Testis (tissue), 3 donors: Measurements from ENCODE around the gene DYNLRB1. TPM values are rescaled to one million over a fixed set of nuclear protein-coding genes. Genes with fewer than 3 reads are reported as not detected.
A peak's percentile ranks its signal among the peaks of the same experiment; 100 is the strongest.
"Not testable (repeated sequence)": the region's sequence is repeated elsewhere in the genome, so short reads cannot be mapped to it uniquely, and the experiment has no call there.

Experiments used
- DNase-seq: peaks from one replicate; pipeline ENCODE4 v3.0.0-alpha.2; 2019
- H3K27ac ChIP-seq, 2 donors: fragments of 200-600 bp; sonication (generic); one replicate each; pipeline ENCODE4 v1.5.1; 2019
- H3K27me3 ChIP-seq: fragments of 200-600 bp; sonication (generic); one replicate; pipeline ENCODE4 v1.5.1; 2019
- H3K36me3 ChIP-seq: fragments of 200-600 bp; sonication (generic); one replicate; pipeline ENCODE4 v1.5.1; 2017; ENCODE audit warnings: low read depth; ENCODE audit errors: missing control alignments
- H3K4me1 ChIP-seq: fragments of 200-600 bp; sonication (generic); one replicate; pipeline ENCODE4 v1.5.1; 2019
- H3K4me3 ChIP-seq, 2 donors: fragments of 200-600 bp; sonication (generic); one replicate each; pipeline ENCODE4 v1.5.1; 2017 to 2019
- H3K9me3 ChIP-seq: fragments of 200-600 bp; sonication (generic); one replicate; pipeline ENCODE4 v1.5.1; 2017
- POLR2A ChIP-seq: fragments of 450-650 bp; IDR thresholded peaks from one replicate; pipeline ENCODE4 v1.6.1; 2017; ENCODE audit warnings: antibody characterized with exemption, mild to moderate bottlenecking, moderate library complexity
- WGBS, 2 donors: methylation state at CpG; one replicate each; pipeline ENCODE4 v1.1.5; 2018; 5-methylcytosine and 5-hydroxymethylcytosine counted together
- intact Hi-C: fragments of 100-400 bp; cut with DNase I; formaldehyde crosslinking; loops from one replicate; pipeline ENCODE4 v1.15.1; 2023; ENCODE audit warnings: low total_unique reads
- polyA plus RNA-seq: library from polyadenylated mRNA; stranded (reverse); fragments of 350-450 nt; fragmentation: Illumina TruSeq; extraction: RNeasy Lipid Tissue Mini Kit (QIAGEN cat#74804); gene quantifications from one replicate; pipeline ENCODE4 v1.2.3, GENCODE V29; 2014; ENCODE audit warnings: low read depth, low replicate concordance; ENCODE audit not compliant: insufficient read depth
- total RNA-seq, 2 donors: library from RNA; depleted of rRNA; stranded (reverse); fragments of >200 nt; gene quantifications; one replicate each; pipeline ENCODE4 v1.2.3, GENCODE V29; 2016
- TF ChIP-seq, protein P1 (sequence below), 3 experiments: fragments of 450-650 bp in 2 of 3; fragments of 200-600 bp in 1 of 3; sonication (generic) in 1 of 3; IDR thresholded peaks; one replicate each; pipeline ENCODE4 v1.5.1; 2016 to 2019; ENCODE audit warnings: antibody characterized with exemption in 3 of 3, mild to moderate bottlenecking in 2 of 3, moderate library complexity in 1 of 3

The DYNLRB1 gene
- total and polyA plus RNA-seq, 3 donors from 2014 or later: 97.6 to 155 (median 128) TPM

GRCh38 chr20:34512266-34512954 lies 3.8 kb upstream of the DYNLRB1 start:
- Histone ChIP-seq H3K4me3 (no peak overlapping the region), H3K4me1 (no peaks in the 10 kb centered on the region), H3K27me3 (no peaks in the 10 kb centered on the region), H3K36me3 (no peaks in the 10 kb centered on the region), H3K27ac (no peak overlapping the region), H3K9me3 (no peaks in the 10 kb centered on the region)
- DNase-seq: no peak
- intact Hi-C loops: no loop called here
- WGBS, 2 donors: 81 to 91% methylated on average over 4 of the region's 4 CpGs
- no peak for TF ChIP-seq POLR2A
- TF ChIP-seq, protein P1, sequence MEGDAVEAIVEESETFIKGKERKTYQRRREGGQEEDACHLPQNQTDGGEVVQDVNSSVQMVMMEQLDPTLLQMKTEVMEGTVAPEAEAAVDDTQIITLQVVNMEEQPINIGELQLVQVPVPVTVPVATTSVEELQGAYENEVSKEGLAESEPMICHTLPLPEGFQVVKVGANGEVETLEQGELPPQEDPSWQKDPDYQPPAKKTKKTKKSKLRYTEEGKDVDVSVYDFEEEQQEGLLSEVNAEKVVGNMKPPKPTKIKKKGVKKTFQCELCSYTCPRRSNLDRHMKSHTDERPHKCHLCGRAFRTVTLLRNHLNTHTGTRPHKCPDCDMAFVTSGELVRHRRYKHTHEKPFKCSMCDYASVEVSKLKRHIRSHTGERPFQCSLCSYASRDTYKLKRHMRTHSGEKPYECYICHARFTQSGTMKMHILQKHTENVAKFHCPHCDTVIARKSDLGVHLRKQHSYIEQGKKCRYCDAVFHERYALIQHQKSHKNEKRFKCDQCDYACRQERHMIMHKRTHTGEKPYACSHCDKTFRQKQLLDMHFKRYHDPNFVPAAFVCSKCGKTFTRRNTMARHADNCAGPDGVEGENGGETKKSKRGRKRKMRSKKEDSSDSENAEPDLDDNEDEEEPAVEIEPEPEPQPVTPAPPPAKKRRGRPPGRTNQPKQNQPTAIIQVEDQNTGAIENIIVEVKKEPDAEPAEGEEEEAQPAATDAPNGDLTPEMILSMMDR (IDR thresholded peaks at IDR 0.05): no peak

GRCh38 chr20:34512955-34513419 lies 3.2 kb upstream of the DYNLRB1 start:
- Histone ChIP-seq H3K4me1 (no peaks in the 10 kb centered on the region), H3K36me3 (no peaks in the 10 kb centered on the region), H3K4me3 (no peak overlapping the region), H3K27ac (no peak overlapping the region), H3K9me3 (no peaks in the 10 kb centered on the region), H3K27me3 (no peaks in the 10 kb centered on the region)
- DNase-seq: no peak
- intact Hi-C loops: no loop called here
- no peak for TF ChIP-seq POLR2A
- TF ChIP-seq, protein P1 (IDR thresholded peaks at IDR 0.05): no peak

- intact Hi-C loops, H3K36me3 ChIP-seq: not testable (repeated sequence)
- WGBS, 2 donors: 84 to 89% methylated on average over 17 of the region's 17 CpGs
These were observed 2.2 kb upstream of the DYNLRB1 start for GRCh38 chr20:34514034-34514433.

GRCh38 chr20:34514897-34515483 lies 1.2 kb upstream of the DYNLRB1 start:
- peak overlapping the region; percentile 77 to 84 for H3K4me3 ChIP-seq
- H3K27me3 ChIP-seq: no peaks in the 10 kb centered on the region
- no peaks in the 10 kb centered on the region for H3K36me3 ChIP-seq
- H3K9me3 ChIP-seq: no peaks in the 10 kb centered on the region
- H3K27ac ChIP-seq: peak overlapping the region; percentile 95 to 97
- TF ChIP-seq, protein P1 (IDR thresholded peaks at IDR 0.05): no peak
- no peak for TF ChIP-seq POLR2A
- intact Hi-C loops: no loop called here
- H3K4me1 ChIP-seq: no peaks in the 10 kb centered on the region
- 18% methylated on average over 19 of the region's 19 CpGs for WGBS, 2 donors
- no peak for DNase-seq

More at GRCh38 chr20:34514034-34514433, 2.2 kb upstream of the DYNLRB1 start:
- not testable (repeated sequence) for H3K4me1 ChIP-seq, DNase-seq, H3K9me3 ChIP-seq, H3K27me3 ChIP-seq, H3K27ac ChIP-seq, H3K4me3 ChIP-seq

- Histone ChIP-seq H3K36me3 (no peaks in the 10 kb centered on the region), H3K9me3 (no peaks in the 10 kb centered on the region), H3K27me3 (no peaks in the 10 kb centered on the region), H3K4me1 (no peaks in the 10 kb centered on the region), H3K27ac (peak overlapping the region; percentile 95 to 97), H3K4me3 (peak overlapping the region; percentile 77 to 84)
- intact Hi-C loops: no loop called here
- WGBS, 2 donors: 1 to 3% methylated on average over 30 to 36 of the region's 36 CpGs
- no peak for TF ChIP-seq POLR2A
- TF ChIP-seq, protein P1 (IDR thresholded peaks at IDR 0.05): no peak
- DNase-seq: peak; percentile 82
These were observed 557 bp upstream of the DYNLRB1 start for GRCh38 chr20:34515484-34516246.
